Nephron (organoid): ENCODE results near the gene KCNJ15.

Experiments used
- H3K27ac Mint-ChIP-seq, 3 experiments: 2 replicates each; pipeline ENCODE4 v1.8.0; 2020; ENCODE audit warnings: mixed read lengths in 3 of 3, mild to moderate bottlenecking in 2 of 3, moderate library complexity in 1 of 3
- H3K27me3 Mint-ChIP-seq: 2 replicates; pipeline ENCODE4 v1.8.0; 2021; ENCODE audit warnings: low read depth, mild to moderate bottlenecking, moderate library complexity, mixed read lengths
- H3K36me3 Mint-ChIP-seq: 2 replicates; pipeline ENCODE4 v1.8.0; 2020; ENCODE audit warnings: low read depth, mixed read lengths
- H3K4me1 Mint-ChIP-seq: 2 replicates; pipeline ENCODE4 v1.8.0; 2020; ENCODE audit warnings: mixed read lengths
- H3K4me3 Mint-ChIP-seq, 3 experiments: 2 replicates each; pipeline ENCODE4 v1.8.0; 2020; ENCODE audit warnings: mild to moderate bottlenecking in 3 of 3, mixed read lengths in 3 of 3, moderate library complexity in 2 of 3
- H3K9me3 Mint-ChIP-seq: 2 replicates; pipeline ENCODE4 v1.8.0; 2020; ENCODE audit warnings: mixed read lengths
- CTCF ChIP-seq, 3 experiments: fragments of 200-600 bp; sonication (generic); IDR thresholded peaks; one replicate each; pipeline ENCODE4 v1.5.0; 2021; ENCODE audit warnings: antibody characterized with exemption in 3 of 3; ENCODE audit not compliant: unreplicated experiment in 3 of 3

Gene KCNJ15

GRCh38 chr21:38241029-38241740, 15.6 kb upstream of the KCNJ15 start:
- peak overlapping the region; percentile 91 to 98 (median 95) for H3K27ac Mint-ChIP-seq
- H3K4me3 Mint-ChIP-seq, result no peak overlapping the region
- peaks cover 24% of the 10 kb centered on the region for H3K4me1 Mint-ChIP-seq
- H3K27me3 Mint-ChIP-seq, result peaks cover 3% of the 10 kb centered on the region
- H3K9me3 Mint-ChIP-seq, result peaks cover 2% of the 10 kb centered on the region
- H3K36me3 Mint-ChIP-seq, result no peaks in the 10 kb centered on the region
- no peak for TF ChIP-seq CTCF (IDR thresholded peaks at IDR 0.05; ENCODE audit: unreplicated experiment in 3 of 3)

- H3K9me3 Mint-ChIP-seq, result peaks cover 3% of the 10 kb centered on the region
- no peak for TF ChIP-seq CTCF (IDR thresholded peaks at IDR 0.05; ENCODE audit: unreplicated experiment in 3 of 3)
- peaks cover 24% of the 10 kb centered on the region for H3K4me1 Mint-ChIP-seq
- peak overlapping the region; percentile 77 to 98 (median 95) for H3K27ac Mint-ChIP-seq
- peaks cover 3% of the 10 kb centered on the region for H3K27me3 Mint-ChIP-seq
- no peak overlapping the region for H3K4me3 Mint-ChIP-seq
- H3K36me3 Mint-ChIP-seq, result no peaks in the 10 kb centered on the region
Measured at GRCh38 chr21:38242061-38242460, 14.7 kb upstream of the KCNJ15 start.

- H3K36me3 Mint-ChIP-seq, result no peaks in the 10 kb centered on the region
- peaks cover 3% of the 10 kb centered on the region for H3K27me3 Mint-ChIP-seq
- H3K9me3 Mint-ChIP-seq, result peaks cover 6% of the 10 kb centered on the region
- peaks cover 18% of the 10 kb centered on the region for H3K4me1 Mint-ChIP-seq
- peak overlapping the region in 1 of 3 experiments; percentile 71 for H3K27ac Mint-ChIP-seq
- no peak overlapping the region for H3K4me3 Mint-ChIP-seq
- no peak for TF ChIP-seq CTCF (IDR thresholded peaks at IDR 0.05; ENCODE audit: unreplicated experiment in 3 of 3)
Measured at GRCh38 chr21:38243732-38244406, 12.9 kb upstream of the KCNJ15 start.

- no peaks in the 10 kb centered on the region for H3K36me3 Mint-ChIP-seq
Measured at GRCh38 chr21:38244407-38244787, 12.4 kb upstream of the KCNJ15 start.

GRCh38 chr21:38244885-38245869, 11.6 kb upstream of the KCNJ15 start:
- TF ChIP-seq CTCF (IDR thresholded peaks at IDR 0.05; ENCODE audit: unreplicated experiment in 3 of 3), result no peak
- peaks cover 8% of the 10 kb centered on the region for H3K4me1 Mint-ChIP-seq
- no peak overlapping the region for H3K4me3 Mint-ChIP-seq
- peaks cover 3% of the 10 kb centered on the region for H3K27me3 Mint-ChIP-seq
- H3K36me3 Mint-ChIP-seq, result no peaks in the 10 kb centered on the region
- H3K27ac Mint-ChIP-seq, result peak overlapping the region in 2 of 3 experiments; percentile 70 to 71
- H3K9me3 Mint-ChIP-seq, result peaks cover 6% of the 10 kb centered on the region

More at GRCh38 chr21:38244407-38244787, 12.4 kb upstream of the KCNJ15 start:
- Mint-ChIP-seq H3K4me3 (no peak overlapping the region), H3K27ac (peak overlapping the region in 1 of 3 experiments; percentile 71), H3K4me1 (peaks cover 16% of the 10 kb centered on the region), H3K9me3 (peaks cover 6% of the 10 kb centered on the region), H3K27me3 (peaks cover 3% of the 10 kb centered on the region)
- TF ChIP-seq CTCF (IDR thresholded peaks at IDR 0.05; ENCODE audit: unreplicated experiment in 3 of 3), result no peak
